ENCODE results near the gene RPS3A.

- TF ChIP-seq CTCF (conservative IDR thresholded peaks at IDR 0.05) (no peak), ZFX (IDR thresholded peaks at IDR 0.05) (no peak)
Measured at GRCh38 chr4:151133311-151133710, 33.9 kb downstream of the RPS3A start.

Data from C4-2B (cell line).